Measurements from ENCODE around the gene CLDN3. TPM values are rescaled to one million over a fixed set of nuclear protein-coding genes. Genes with fewer than 3 reads are reported as not detected.

The CLDN3 gene
- total RNA-seq: not detected in 2 replicates
- total RNA-seq (2013): 0.05 TPM
- polyA plus RNA-seq: not detected in 2 replicates
- 0.29 TPM in 1 of 2 replicates, not detected in the other for polyA minus RNA-seq

GRCh38 chr7:73770002-73770859 is at the start of gene CLDN3:
CLDN3 (minus strand) TSS chr7:73770270; CDS start chr7:73770049, 221 bp downstream.
- peaks cover 9% of the 10 kb centered on the region for H3K4me1 Mint-ChIP-seq
- peak within 1 kb of the TSS; percentile 60 for H3K4me3 Mint-ChIP-seq
- ATAC-seq (ENCODE audit: low read depth): peak; percentile 65
- Histone ChIP-seq H3K79me2 (ENCODE audit: control insufficient read depth, insufficient read depth, low read length) (no peaks in the 10 kb centered on the region), H3K27me3 (replicated peaks in 1 of 4; ENCODE audit: control extremely low read depth in 1 of 4, control insufficient read depth in 3 of 4, insufficient read depth in 4 of 4, low read length in 3 of 4) (peaks cover 0 to 36% (median 17%) of the 10 kb centered on the region in 4 experiments), H3K9me3 (ENCODE audit: control extremely low read depth in 1 of 3, control insufficient read depth in 2 of 3, insufficient read depth in 1 of 3, low read length in 2 of 3) (peaks cover 0 to 9% (median 0%) of the 10 kb centered on the region in 3 donors), H3K4me2 (replicated peaks; ENCODE audit: low read depth, low read length, poor library complexity, severe bottlenecking) (peak within 1 kb of the TSS; percentile 71), H3K27ac (ENCODE audit: low read length in 2 of 2) (no peak within 1 kb of the TSS), H4K20me1 (ENCODE audit: control insufficient read depth, insufficient read depth, low read length, poor library complexity, severe bottlenecking) (no peaks in the 10 kb centered on the region), H3K9ac (ENCODE audit: low read length) (peak within 1 kb of the TSS; percentile 45), H2AFZ (ENCODE audit: insufficient read depth, low read depth, low read length, poor library complexity, severe bottlenecking) (peak within 1 kb of the TSS; percentile 54), H3K4me1 (ENCODE audit: control insufficient read depth in 2 of 2, insufficient read depth in 2 of 2, low read length in 2 of 2) (peaks cover 14 to 15% of the 10 kb centered on the region in 2 donors), H3K36me3 (replicated peaks in 1 of 2; ENCODE audit: control extremely low read depth in 1 of 2, control insufficient read depth in 1 of 2, extremely low read depth in 1 of 2, insufficient read depth in 2 of 2, low read length in 1 of 2) (no peaks in the 10 kb centered on the region), H3K4me3 (ENCODE audit: control extremely low read depth in 1 of 5, extremely low read depth in 1 of 5, insufficient read depth in 1 of 5, low read depth in 2 of 5, low read length in 4 of 5) (peak within 1 kb of the TSS in 4 of 5 experiments; percentile 26 to 44 (median 37))
- no peaks in the 10 kb centered on the region for H3K9me3 Mint-ChIP-seq (ENCODE audit: insufficient read depth)
- POLR2A ChIA-PET: no interaction called here
- no peak for TF ChIP-seq CTCF (IDR thresholded peaks at IDR 0.05)
- no peak for TF ChIP-seq EZH2 (IDR thresholded peaks at IDR 0.05; ENCODE audit: borderline replicate concordance, insufficient read depth, low read depth, low read length, poor library complexity, severe bottlenecking)
- DNase-seq: peak; percentile 44
- no peak within 1 kb of the TSS for H3K27ac Mint-ChIP-seq
- intact Hi-C loops (cut with micrococcal nuclease): no loop called here
- H3K27me3 Mint-ChIP-seq: peaks cover 47% of the 10 kb centered on the region
- CTCF ChIA-PET: no interaction called here
- WGBS (ENCODE audit: insufficient coverage): 5% methylated on average over 80 of the region's 82 CpGs

- intact Hi-C loops (cut with micrococcal nuclease): no loop called here
- WGBS (ENCODE audit: insufficient coverage): 94% methylated on average over 5 of the region's 6 CpGs
- peaks cover 0 to 6% (median 0%) of the 10 kb centered on the region in 4 experiments for H3K27me3 ChIP-seq (replicated peaks in 1 of 4; ENCODE audit: control extremely low read depth in 1 of 4, control insufficient read depth in 3 of 4, insufficient read depth in 4 of 4, low read length in 3 of 4)
- H3K9ac ChIP-seq (ENCODE audit: low read length): no peak overlapping the region
- no peaks in the 10 kb centered on the region for H3K4me1 Mint-ChIP-seq
- H3K27ac ChIP-seq (ENCODE audit: low read length in 2 of 2): no peak overlapping the region
- TF ChIP-seq CTCF (IDR thresholded peaks at IDR 0.05) (no peak), EZH2 (IDR thresholded peaks at IDR 0.05; ENCODE audit: borderline replicate concordance, insufficient read depth, low read depth, low read length, poor library complexity, severe bottlenecking) (no peak)
- H2AFZ ChIP-seq (ENCODE audit: insufficient read depth, low read depth, low read length, poor library complexity, severe bottlenecking): no peak overlapping the region
- ATAC-seq (ENCODE audit: low read depth) (no peak), DNase-seq (no peak)
- no peaks in the 10 kb centered on the region for H3K4me1 ChIP-seq (ENCODE audit: control insufficient read depth in 2 of 2, insufficient read depth in 2 of 2, low read length in 2 of 2)
- peaks cover 2 to 17% (median 9%) of the 10 kb centered on the region in 3 donors for H3K9me3 ChIP-seq (ENCODE audit: control extremely low read depth in 1 of 3, control insufficient read depth in 2 of 3, insufficient read depth in 1 of 3, low read length in 2 of 3)
- ChIA-PET POLR2A (no interaction called here), CTCF (no interaction called here)
- peaks cover 3% of the 10 kb centered on the region for H3K9me3 Mint-ChIP-seq (ENCODE audit: insufficient read depth)
- no peak overlapping the region for H3K4me2 ChIP-seq (replicated peaks; ENCODE audit: low read depth, low read length, poor library complexity, severe bottlenecking)
- peaks cover 22% of the 10 kb centered on the region for H3K27me3 Mint-ChIP-seq
- no peak overlapping the region for H3K27ac Mint-ChIP-seq
- no peaks in the 10 kb centered on the region for H4K20me1 ChIP-seq (ENCODE audit: control insufficient read depth, insufficient read depth, low read length, poor library complexity, severe bottlenecking)
- H3K4me3 ChIP-seq (ENCODE audit: control extremely low read depth in 1 of 5, extremely low read depth in 1 of 5, insufficient read depth in 1 of 5, low read depth in 2 of 5, low read length in 4 of 5): no peak overlapping the region
- no peaks in the 10 kb centered on the region for H3K36me3 ChIP-seq (replicated peaks in 1 of 2; ENCODE audit: control extremely low read depth in 1 of 2, control insufficient read depth in 1 of 2, extremely low read depth in 1 of 2, insufficient read depth in 2 of 2, low read length in 1 of 2)
- no peaks in the 10 kb centered on the region for H3K79me2 ChIP-seq (ENCODE audit: control insufficient read depth, insufficient read depth, low read length)
- no peak overlapping the region for H3K4me3 Mint-ChIP-seq
These were observed 47.1 kb upstream of the CLDN3 start for GRCh38 chr7:73817121-73817520.

All from B cell (primary cell).